WTC11 (cell line): Measurements from ENCODE around the gene SCNN1B.

Experiments used
- ATF2 ChIP-seq: sonication (generic); formaldehyde crosslinking; IDR thresholded peaks from 2 replicates; pipeline ENCODE4 v1.8.1; 2022; ENCODE audit warnings: low read depth, missing genetic modification reagents, borderline replicate concordance
- CTCF ChIP-seq: fragments of 200-600 bp; IDR thresholded peaks from 2 replicates; pipeline ENCODE4 v1.8.0; 2022; ENCODE audit warnings: antibody characterized with exemption
- FOXJ3 ChIP-seq: sonication (generic); formaldehyde crosslinking; IDR thresholded peaks from 2 replicates; pipeline ENCODE4 v1.9.0; 2021; ENCODE audit warnings: missing genetic modification reagents, mild to moderate bottlenecking, borderline replicate concordance
- FOXK1 ChIP-seq: sonication (generic); formaldehyde crosslinking; IDR thresholded peaks from 2 replicates; pipeline ENCODE4 v1.8.0; 2022; ENCODE audit warnings: mild to moderate bottlenecking, moderate library complexity, missing genetic modification reagents
- JUN ChIP-seq: sonication (generic); formaldehyde crosslinking; IDR thresholded peaks from 2 replicates; pipeline ENCODE4 v1.8.0; 2023; ENCODE audit warnings: mild to moderate bottlenecking, missing genetic modification reagents
- NFYB ChIP-seq: sonication (generic); formaldehyde crosslinking; conservative IDR thresholded peaks from 2 replicates; pipeline ENCODE4 v1.8.0; 2022; ENCODE audit warnings: low read depth, missing genetic modification reagents
- NR2C2 ChIP-seq: sonication (generic); formaldehyde crosslinking; IDR thresholded peaks from 2 replicates; pipeline ENCODE4 v1.8.0; 2022; ENCODE audit warnings: mild to moderate bottlenecking, missing genetic modification reagents
- SOX15 ChIP-seq: fragments of 250-450 bp; sonication (Bioruptor Pico); IDR thresholded peaks from 2 replicates; pipeline ENCODE4 v1.9.0; 2021; ENCODE audit warnings: mild to moderate bottlenecking
- SP1 ChIP-seq: sonication (generic); formaldehyde crosslinking; conservative IDR thresholded peaks from 2 replicates; pipeline ENCODE4 v1.8.1; 2022; ENCODE audit warnings: missing genetic modification reagents
- USF2 ChIP-seq: sonication (generic); formaldehyde crosslinking; IDR thresholded peaks from 2 replicates; pipeline ENCODE4 v1.8.1; 2023; ENCODE audit warnings: mild to moderate bottlenecking, missing genetic modification reagents, moderate library complexity
- TF ChIP-seq, protein P1 (sequence below): sonication (generic); formaldehyde crosslinking; IDR thresholded peaks from 2 replicates; pipeline ENCODE4 v1.8.0; 2022; ENCODE audit warnings: missing genetic modification reagents
- TF ChIP-seq, protein P2 (sequence below): sonication (generic); formaldehyde crosslinking; IDR thresholded peaks from 2 replicates; pipeline ENCODE4 v1.8.0; 2022; ENCODE audit warnings: mild to moderate bottlenecking, missing genetic modification reagents
- TF ChIP-seq, protein P3 (sequence below): sonication (generic); formaldehyde crosslinking; IDR thresholded peaks from 2 replicates; pipeline ENCODE4 v1.8.0; 2023; ENCODE audit warnings: missing genetic modification reagents, mild to moderate bottlenecking, borderline replicate concordance

GRCh38 chr16:23270654-23271053 lies 31.4 kb upstream of the SCNN1B start:
- TF ChIP-seq FOXJ3, result no peak
- TF ChIP-seq, protein P1, sequence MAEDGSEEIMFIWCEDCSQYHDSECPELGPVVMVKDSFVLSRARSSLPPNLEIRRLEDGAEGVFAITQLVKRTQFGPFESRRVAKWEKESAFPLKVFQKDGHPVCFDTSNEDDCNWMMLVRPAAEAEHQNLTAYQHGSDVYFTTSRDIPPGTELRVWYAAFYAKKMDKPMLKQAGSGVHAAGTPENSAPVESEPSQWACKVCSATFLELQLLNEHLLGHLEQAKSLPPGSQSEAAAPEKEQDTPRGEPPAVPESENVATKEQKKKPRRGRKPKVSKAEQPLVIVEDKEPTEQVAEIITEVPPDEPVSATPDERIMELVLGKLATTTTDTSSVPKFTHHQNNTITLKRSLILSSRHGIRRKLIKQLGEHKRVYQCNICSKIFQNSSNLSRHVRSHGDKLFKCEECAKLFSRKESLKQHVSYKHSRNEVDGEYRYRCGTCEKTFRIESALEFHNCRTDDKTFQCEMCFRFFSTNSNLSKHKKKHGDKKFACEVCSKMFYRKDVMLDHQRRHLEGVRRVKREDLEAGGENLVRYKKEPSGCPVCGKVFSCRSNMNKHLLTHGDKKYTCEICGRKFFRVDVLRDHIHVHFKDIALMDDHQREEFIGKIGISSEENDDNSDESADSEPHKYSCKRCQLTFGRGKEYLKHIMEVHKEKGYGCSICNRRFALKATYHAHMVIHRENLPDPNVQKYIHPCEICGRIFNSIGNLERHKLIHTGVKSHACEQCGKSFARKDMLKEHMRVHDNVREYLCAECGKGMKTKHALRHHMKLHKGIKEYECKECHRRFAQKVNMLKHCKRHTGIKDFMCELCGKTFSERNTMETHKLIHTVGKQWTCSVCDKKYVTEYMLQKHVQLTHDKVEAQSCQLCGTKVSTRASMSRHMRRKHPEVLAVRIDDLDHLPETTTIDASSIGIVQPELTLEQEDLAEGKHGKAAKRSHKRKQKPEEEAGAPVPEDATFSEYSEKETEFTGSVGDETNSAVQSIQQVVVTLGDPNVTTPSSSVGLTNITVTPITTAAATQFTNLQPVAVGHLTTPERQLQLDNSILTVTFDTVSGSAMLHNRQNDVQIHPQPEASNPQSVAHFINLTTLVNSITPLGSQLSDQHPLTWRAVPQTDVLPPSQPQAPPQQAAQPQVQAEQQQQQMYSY (CRISPR knock-in tag), result no peak
- TF ChIP-seq SP1 (CRISPR knock-in tag), result no peak
- TF ChIP-seq USF2 (CRISPR knock-in tag), result no peak
- TF ChIP-seq CTCF, result no peak
- TF ChIP-seq FOXK1 (CRISPR knock-in tag), result no peak
- TF ChIP-seq, protein P2, sequence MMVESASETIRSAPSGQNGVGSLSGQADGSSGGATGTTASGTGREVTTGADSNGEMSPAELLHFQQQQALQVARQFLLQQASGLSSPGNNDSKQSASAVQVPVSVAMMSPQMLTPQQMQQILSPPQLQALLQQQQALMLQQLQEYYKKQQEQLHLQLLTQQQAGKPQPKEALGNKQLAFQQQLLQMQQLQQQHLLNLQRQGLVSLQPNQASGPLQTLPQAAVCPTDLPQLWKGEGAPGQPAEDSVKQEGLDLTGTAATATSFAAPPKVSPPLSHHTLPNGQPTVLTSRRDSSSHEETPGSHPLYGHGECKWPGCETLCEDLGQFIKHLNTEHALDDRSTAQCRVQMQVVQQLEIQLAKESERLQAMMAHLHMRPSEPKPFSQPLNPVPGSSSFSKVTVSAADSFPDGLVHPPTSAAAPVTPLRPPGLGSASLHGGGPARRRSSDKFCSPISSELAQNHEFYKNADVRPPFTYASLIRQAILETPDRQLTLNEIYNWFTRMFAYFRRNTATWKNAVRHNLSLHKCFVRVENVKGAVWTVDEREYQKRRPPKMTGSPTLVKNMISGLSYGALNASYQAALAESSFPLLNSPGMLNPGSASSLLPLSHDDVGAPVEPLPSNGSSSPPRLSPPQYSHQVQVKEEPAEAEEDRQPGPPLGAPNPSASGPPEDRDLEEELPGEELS (CRISPR knock-in tag), result no peak
- no peak for TF ChIP-seq SOX15 (CRISPR knock-in tag)
- TF ChIP-seq, protein P3, sequence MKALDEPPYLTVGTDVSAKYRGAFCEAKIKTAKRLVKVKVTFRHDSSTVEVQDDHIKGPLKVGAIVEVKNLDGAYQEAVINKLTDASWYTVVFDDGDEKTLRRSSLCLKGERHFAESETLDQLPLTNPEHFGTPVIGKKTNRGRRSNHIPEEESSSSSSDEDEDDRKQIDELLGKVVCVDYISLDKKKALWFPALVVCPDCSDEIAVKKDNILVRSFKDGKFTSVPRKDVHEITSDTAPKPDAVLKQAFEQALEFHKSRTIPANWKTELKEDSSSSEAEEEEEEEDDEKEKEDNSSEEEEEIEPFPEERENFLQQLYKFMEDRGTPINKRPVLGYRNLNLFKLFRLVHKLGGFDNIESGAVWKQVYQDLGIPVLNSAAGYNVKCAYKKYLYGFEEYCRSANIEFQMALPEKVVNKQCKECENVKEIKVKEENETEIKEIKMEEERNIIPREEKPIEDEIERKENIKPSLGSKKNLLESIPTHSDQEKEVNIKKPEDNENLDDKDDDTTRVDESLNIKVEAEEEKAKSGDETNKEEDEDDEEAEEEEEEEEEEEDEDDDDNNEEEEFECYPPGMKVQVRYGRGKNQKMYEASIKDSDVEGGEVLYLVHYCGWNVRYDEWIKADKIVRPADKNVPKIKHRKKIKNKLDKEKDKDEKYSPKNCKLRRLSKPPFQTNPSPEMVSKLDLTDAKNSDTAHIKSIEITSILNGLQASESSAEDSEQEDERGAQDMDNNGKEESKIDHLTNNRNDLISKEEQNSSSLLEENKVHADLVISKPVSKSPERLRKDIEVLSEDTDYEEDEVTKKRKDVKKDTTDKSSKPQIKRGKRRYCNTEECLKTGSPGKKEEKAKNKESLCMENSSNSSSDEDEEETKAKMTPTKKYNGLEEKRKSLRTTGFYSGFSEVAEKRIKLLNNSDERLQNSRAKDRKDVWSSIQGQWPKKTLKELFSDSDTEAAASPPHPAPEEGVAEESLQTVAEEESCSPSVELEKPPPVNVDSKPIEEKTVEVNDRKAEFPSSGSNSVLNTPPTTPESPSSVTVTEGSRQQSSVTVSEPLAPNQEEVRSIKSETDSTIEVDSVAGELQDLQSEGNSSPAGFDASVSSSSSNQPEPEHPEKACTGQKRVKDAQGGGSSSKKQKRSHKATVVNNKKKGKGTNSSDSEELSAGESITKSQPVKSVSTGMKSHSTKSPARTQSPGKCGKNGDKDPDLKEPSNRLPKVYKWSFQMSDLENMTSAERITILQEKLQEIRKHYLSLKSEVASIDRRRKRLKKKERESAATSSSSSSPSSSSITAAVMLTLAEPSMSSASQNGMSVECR (CRISPR knock-in tag), result no peak
- TF ChIP-seq ATF2 (CRISPR knock-in tag), result no peak
- no peak for TF ChIP-seq JUN (CRISPR knock-in tag)
- no peak for TF ChIP-seq NFYB (CRISPR knock-in tag)
- TF ChIP-seq NR2C2 (CRISPR knock-in tag), result no peak
